Vagina (tissue), 2 donors: ENCODE measurements around the gene HTD2. TPM values are rescaled to one million over a fixed set of nuclear protein-coding genes. Genes with fewer than 3 reads are reported as not detected.

Source experiments
- DNase-seq, 2 donors: peaks; one replicate each; pipeline ENCODE4 v3.0.0-alpha.2; 2017; ENCODE audit errors: extremely low spot score in 2 of 2
- H3K27ac ChIP-seq: fragments of 200-600 bp; sonication (generic); one replicate; pipeline ENCODE4 v1.5.1; 2019
- H3K27me3 ChIP-seq: fragments of 200-600 bp; sonication (generic); one replicate; pipeline ENCODE4 v1.5.1; 2019
- H3K36me3 ChIP-seq, 2 donors: fragments of 200-600 bp; sonication (generic); one replicate each; pipeline ENCODE4 v1.5.1; 2017 to 2019
- H3K4me1 ChIP-seq: fragments of 200-600 bp; sonication (generic); one replicate; pipeline ENCODE4 v1.5.1; 2019
- H3K4me3 ChIP-seq, 2 donors: fragments of 200-600 bp; sonication (generic); 1 replicate in 1 of 2; 2 replicates in 1 of 2; pipeline ENCODE4 v1.5.1; 2016 to 2019
- H3K9me3 ChIP-seq: fragments of 200-600 bp; sonication (generic); one replicate; pipeline ENCODE4 v1.5.1; 2019
- POLR2A ChIP-seq, 2 donors: fragments of 450-650 bp; IDR thresholded peaks; one replicate each; pipeline ENCODE4 v1.6.1; 2017; ENCODE audit warnings: antibody characterized with exemption in 2 of 2, mild to moderate bottlenecking in 2 of 2, moderate library complexity in 2 of 2
- POLR2AphosphoS5 ChIP-seq, 2 donors: sonication (generic); formaldehyde crosslinking; IDR thresholded peaks; one replicate each; pipeline ENCODE4 v1.9.0; 2017; ENCODE audit warnings: antibody characterized with exemption in 2 of 2, mild to moderate bottlenecking in 2 of 2, low read depth in 1 of 2; ENCODE audit not compliant: insufficient read depth in 1 of 2
- intact Hi-C: fragments of 100-400 bp; cut with DNase I; formaldehyde crosslinking; loops from one replicate; pipeline ENCODE4 v1.15.1; 2023
- small RNA-seq: library from RNA; depleted of rRNA; stranded (forward); fragments of <200 nt; gene quantifications from one replicate; pipeline ENCODE3, GENCODE V24; 2016
- total RNA-seq: library from RNA; depleted of rRNA; stranded (reverse); fragments of >200 nt; gene quantifications from one replicate; pipeline ENCODE4 v1.2.3, GENCODE V29; 2016
- TF ChIP-seq, protein P1 (sequence below), 3 experiments: fragments of 450-650 bp in 2 of 3; fragments of 200-600 bp in 1 of 3; sonication (generic) in 1 of 3; IDR thresholded peaks; one replicate each; pipeline ENCODE4 v1.5.1; 2017 to 2019; ENCODE audit warnings: antibody characterized with exemption in 3 of 3, mild to moderate bottlenecking in 2 of 3, moderate library complexity in 2 of 3

Gene HTD2
- total RNA-seq, 1 donor from 2014 or later: 3.7 TPM

DNA sequence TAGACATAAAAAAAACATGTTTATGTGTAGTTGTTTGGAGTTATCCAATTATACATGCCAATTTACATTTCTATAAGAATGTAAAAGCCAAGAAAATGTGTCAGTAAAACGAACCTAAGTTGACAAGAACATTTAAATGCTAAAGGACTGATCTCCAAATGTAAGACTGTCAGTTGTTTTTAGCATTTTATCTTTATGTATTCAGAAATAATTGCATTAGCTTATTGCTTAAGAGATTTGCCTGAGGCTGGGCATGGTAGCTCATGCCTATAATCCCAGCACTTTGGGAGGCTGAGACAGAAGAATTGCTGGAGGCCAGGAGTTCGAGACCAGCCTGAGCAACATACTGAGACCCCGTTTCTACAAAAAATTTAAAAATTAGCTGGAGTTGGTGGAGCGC is 53.3 kb downstream of the HTD2 start:
- no peak overlapping the region for H3K4me3 ChIP-seq
- no peaks in the 10 kb centered on the region for H3K27me3 ChIP-seq
- H3K9me3 ChIP-seq: no peaks in the 10 kb centered on the region
- H3K4me1 ChIP-seq: peaks cover 24% of the 10 kb centered on the region
- no peak overlapping the region for H3K27ac ChIP-seq
- no peak for TF ChIP-seq POLR2A (IDR thresholded peaks at IDR 0.05)
- no peak for TF ChIP-seq POLR2AphosphoS5 (IDR thresholded peaks at IDR 0.05; ENCODE audit: insufficient read depth in 1 of 2, low read depth in 1 of 2)
- TF ChIP-seq, protein P1, sequence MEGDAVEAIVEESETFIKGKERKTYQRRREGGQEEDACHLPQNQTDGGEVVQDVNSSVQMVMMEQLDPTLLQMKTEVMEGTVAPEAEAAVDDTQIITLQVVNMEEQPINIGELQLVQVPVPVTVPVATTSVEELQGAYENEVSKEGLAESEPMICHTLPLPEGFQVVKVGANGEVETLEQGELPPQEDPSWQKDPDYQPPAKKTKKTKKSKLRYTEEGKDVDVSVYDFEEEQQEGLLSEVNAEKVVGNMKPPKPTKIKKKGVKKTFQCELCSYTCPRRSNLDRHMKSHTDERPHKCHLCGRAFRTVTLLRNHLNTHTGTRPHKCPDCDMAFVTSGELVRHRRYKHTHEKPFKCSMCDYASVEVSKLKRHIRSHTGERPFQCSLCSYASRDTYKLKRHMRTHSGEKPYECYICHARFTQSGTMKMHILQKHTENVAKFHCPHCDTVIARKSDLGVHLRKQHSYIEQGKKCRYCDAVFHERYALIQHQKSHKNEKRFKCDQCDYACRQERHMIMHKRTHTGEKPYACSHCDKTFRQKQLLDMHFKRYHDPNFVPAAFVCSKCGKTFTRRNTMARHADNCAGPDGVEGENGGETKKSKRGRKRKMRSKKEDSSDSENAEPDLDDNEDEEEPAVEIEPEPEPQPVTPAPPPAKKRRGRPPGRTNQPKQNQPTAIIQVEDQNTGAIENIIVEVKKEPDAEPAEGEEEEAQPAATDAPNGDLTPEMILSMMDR (IDR thresholded peaks at IDR 0.05): no peak
- intact Hi-C loops: no loop called here
- no peaks in the 10 kb centered on the region for H3K36me3 ChIP-seq
- no peak for DNase-seq

DNA sequence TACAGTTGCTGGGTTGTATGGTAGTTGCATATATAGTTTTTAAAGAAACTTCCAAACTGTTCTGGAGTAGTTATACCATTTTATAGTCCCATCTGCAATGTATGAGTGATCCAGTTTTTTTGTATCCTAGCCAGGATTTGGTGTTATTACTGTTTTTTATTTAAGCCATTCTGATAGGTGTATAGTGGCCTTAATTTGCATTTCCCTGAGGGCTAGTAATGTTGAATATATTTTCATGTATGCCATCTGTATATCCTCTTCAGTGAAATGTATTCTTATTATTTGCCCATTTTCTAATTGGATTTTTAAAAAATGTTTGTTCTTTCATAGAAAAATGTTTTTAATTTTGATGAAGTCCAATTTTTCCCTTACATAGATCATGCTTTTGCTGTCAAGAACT is 55.5 kb downstream of the HTD2 start:
- intact Hi-C loops: no loop called here
- Histone ChIP-seq H3K27ac (no peak overlapping the region), H3K36me3 (no peaks in the 10 kb centered on the region), H3K9me3 (no peaks in the 10 kb centered on the region), H3K4me1 (peaks cover 16% of the 10 kb centered on the region), H3K4me3 (no peak overlapping the region), H3K27me3 (no peaks in the 10 kb centered on the region)
- TF ChIP-seq POLR2AphosphoS5 (IDR thresholded peaks at IDR 0.05; ENCODE audit: insufficient read depth in 1 of 2, low read depth in 1 of 2) (no peak), POLR2A (IDR thresholded peaks at IDR 0.05) (no peak)
- TF ChIP-seq, protein P1 (IDR thresholded peaks at IDR 0.05): no peak
- no peak for DNase-seq

- H3K4me1 ChIP-seq: peaks cover 20% of the 10 kb centered on the region
- TF ChIP-seq POLR2AphosphoS5 (IDR thresholded peaks at IDR 0.05; ENCODE audit: insufficient read depth in 1 of 2, low read depth in 1 of 2): no peak
- TF ChIP-seq, protein P1 (IDR thresholded peaks at IDR 0.05): no peak
- TF ChIP-seq POLR2A (IDR thresholded peaks at IDR 0.05): no peak
- no peaks in the 10 kb centered on the region for H3K9me3 ChIP-seq
- intact Hi-C loops: no loop called here
- DNase-seq: no peak
- no peaks in the 10 kb centered on the region for H3K27me3 ChIP-seq
- H3K36me3 ChIP-seq: peaks cover 0 to 12% of the 10 kb centered on the region in 2 donors
- H3K4me3 ChIP-seq: no peak overlapping the region
- no peak overlapping the region for H3K27ac ChIP-seq
Measured at GRCh38 chr3:58366699-58367098, 60.4 kb downstream of the HTD2 start.

GRCh38 chr3:58369038-58369437 is 62.7 kb downstream of the HTD2 start:
- no peak overlapping the region for H3K4me3 ChIP-seq
- TF ChIP-seq POLR2AphosphoS5 (IDR thresholded peaks at IDR 0.05; ENCODE audit: insufficient read depth in 1 of 2, low read depth in 1 of 2): no peak
- TF ChIP-seq, protein P1 (IDR thresholded peaks at IDR 0.05): no peak
- no peak for TF ChIP-seq POLR2A (IDR thresholded peaks at IDR 0.05)

More at GRCh38 chr3:58369038-58369437, 62.7 kb downstream of the HTD2 start:
- no peaks in the 10 kb centered on the region for H3K9me3 ChIP-seq
- H3K27ac ChIP-seq: no peak overlapping the region
- DNase-seq: no peak
- H3K36me3 ChIP-seq: peaks cover 0 to 12% of the 10 kb centered on the region in 2 donors
- H3K27me3 ChIP-seq: no peaks in the 10 kb centered on the region
- intact Hi-C loops: no loop called here
- H3K4me1 ChIP-seq: peaks cover 20% of the 10 kb centered on the region

Small RNA genes lying within 50 kb of the gene (small RNA-seq; reads per million reads assigned to genes)
- gene AC098479.1: not detected

Other genes with a start within 250 kb of the HTD2 start
- gene DNASE1L3, start 95.5 kb upstream of the HTD2 start, total RNA-seq: 13.3 TPM
- 18.9 TPM for gene ABHD6, start 68.7 kb upstream of the HTD2 start, total RNA-seq
- 16.9 TPM for gene RPP14, start 275 bp upstream of the HTD2 start, total RNA-seq
- 59.9 TPM for gene PXK, start 26.4 kb downstream of the HTD2 start, total RNA-seq
- gene PDHB, start 127.3 kb downstream of the HTD2 start, total RNA-seq: 76.1 TPM
- 19.6 TPM for gene KCTD6, start 185.6 kb downstream of the HTD2 start, total RNA-seq
- 24.8 TPM for gene ACOX2, start 230.7 kb downstream of the HTD2 start, total RNA-seq